Stimulated activated CD4-positive, alpha-beta T cell treated with anti-CD3 and anti-CD28 coated beads, TNF-alpha, amount 100 ng/mL, for 1 hour (primary cell): ENCODE results near the gene TCERG1L.

ENCODE experiments used
- DNase-seq, 3 donors: peaks; one replicate each; pipeline ENCODE4 v3.0.0-alpha.2; 2020; ENCODE audit warnings: low read depth in 3 of 3, low spot score in 1 of 3

TCERG1L gene

GRCh38 chr10:131128731-131129130, 182.8 kb downstream of the TCERG1L start:
- DNase-seq = no peak

- DNase-seq = no peak
Observed at GRCh38 chr10:131127610-131128009, 183.9 kb downstream of the TCERG1L start.

GRCh38 chr10:131127138-131127589, 184.4 kb downstream of the TCERG1L start:
- no peak for DNase-seq

- DNase-seq = no peak
Observed at GRCh38 chr10:131126321-131127137, 185.0 kb downstream of the TCERG1L start.

- DNase-seq = no peak
Observed at GRCh38 chr10:131125511-131126225, 185.9 kb downstream of the TCERG1L start.

- no peak for DNase-seq
Observed at GRCh38 chr10:131124945-131125344, 186.6 kb downstream of the TCERG1L start.

GRCh38 chr10:131123496-131123895, 188.0 kb downstream of the TCERG1L start:
- DNase-seq = no peak

- no peak for DNase-seq
Observed at GRCh38 chr10:131121511-131122035, 189.9 kb downstream of the TCERG1L start.

- no peak for DNase-seq
Observed at GRCh38 chr10:131119626-131120355, 191.7 kb downstream of the TCERG1L start.

- no peak for DNase-seq
Observed at GRCh38 chr10:131117416-131118212, 193.9 kb downstream of the TCERG1L start.

GRCh38 chr10:131116991-131117375, 194.5 kb downstream of the TCERG1L start:
- no peak for DNase-seq

- DNase-seq = no peak
Observed at GRCh38 chr10:131116216-131116990, 195.1 kb downstream of the TCERG1L start.

- no peak for DNase-seq
Observed at GRCh38 chr10:131115801-131116200, 195.7 kb downstream of the TCERG1L start.

- no peak for DNase-seq
Observed at GRCh38 chr10:131115321-131115720, 196.2 kb downstream of the TCERG1L start.

- no peak for DNase-seq
Observed at GRCh38 chr10:131114846-131115245, 196.7 kb downstream of the TCERG1L start.

- no peak for DNase-seq
Observed at GRCh38 chr10:131113709-131114291, 197.7 kb downstream of the TCERG1L start.

GRCh38 chr10:131113165-131113564, 198.4 kb downstream of the TCERG1L start:
- no peak for DNase-seq

GRCh38 chr10:131112691-131113090, 198.8 kb downstream of the TCERG1L start:
- DNase-seq = no peak

GRCh38 chr10:131111471-131112080, 199.9 kb downstream of the TCERG1L start:
- no peak for DNase-seq
